GM21367 (cell line): Measurements from ENCODE around the gene PCED1B.
"Not testable (repeated sequence)": the region's sequence is repeated elsewhere in the genome, so short reads cannot be mapped to it uniquely, and the experiment has no call there.

Experiments used
- ATAC-seq: cut with Tn5 transposase; IDR thresholded peaks from one replicate; pipeline ENCODE4 v1.9.1; 2021; ENCODE audit not compliant: unreplicated experiment

Gene PCED1B

GRCh38 chr12:47268501-47269454, 189.4 kb downstream of the PCED1B start:
- ATAC-seq = peak; percentile 82

- ATAC-seq = no peak
These were observed 190.5 kb downstream of the PCED1B start for GRCh38 chr12:47269916-47270315.

- no peak for ATAC-seq
These were observed 191.6 kb downstream of the PCED1B start for GRCh38 chr12:47270782-47271664.

- ATAC-seq = no peak
These were observed 192.4 kb downstream of the PCED1B start for GRCh38 chr12:47271800-47272239.

- no peak for ATAC-seq
These were observed 193.2 kb downstream of the PCED1B start for GRCh38 chr12:47272412-47273190.

- no peak for ATAC-seq
These were observed 193.8 kb downstream of the PCED1B start for GRCh38 chr12:47273191-47273626.

- ATAC-seq = no peak
These were observed 195.3 kb downstream of the PCED1B start for GRCh38 chr12:47274760-47275159.

- no peak for ATAC-seq
These were observed 196.8 kb downstream of the PCED1B start for GRCh38 chr12:47276253-47276620.

GRCh38 chr12:47276621-47277309, 197.3 kb downstream of the PCED1B start:
- ATAC-seq = peak; percentile 94

GRCh38 chr12:47277972-47278448, 198.6 kb downstream of the PCED1B start:
- ATAC-seq = no peak

- not testable (repeated sequence) for ATAC-seq
These were observed 200.3 kb downstream of the PCED1B start for GRCh38 chr12:47279758-47280157.

- no peak for ATAC-seq
These were observed 201.3 kb downstream of the PCED1B start for GRCh38 chr12:47280543-47281300.

- no peak for ATAC-seq
These were observed 202.3 kb downstream of the PCED1B start for GRCh38 chr12:47281667-47282171.

GRCh38 chr12:47282206-47282605, 202.8 kb downstream of the PCED1B start:
- no peak for ATAC-seq
